Dedifferentiated amniotic fluid mesenchymal stem cell (primary cell): ENCODE measurements around the gene OR51G2.

Experiments
- DNase-seq: peaks from one replicate; pipeline ENCODE4 v3.0.0-alpha.2; 2016; ENCODE audit errors: extremely low spot score

The OR51G2 gene

GRCh38 chr11:4865855-4866254, 53.3 kb downstream of the OR51G2 start:
- DNase-seq: no peak

GRCh38 chr11:4863876-4864275, 55.3 kb downstream of the OR51G2 start:
- DNase-seq: no peak
